Lower leg skin (tissue), 4 donors: Measurements from ENCODE around the gene MGLL. TPM values are rescaled to one million over a fixed set of nuclear protein-coding genes. Genes with fewer than 3 reads are reported as not detected.

ENCODE experiments used
- DNase-seq, 2 donors: peaks; one replicate each; pipeline ENCODE4 v3.0.0-alpha.2; 2019; ENCODE audit warnings: low spot score in 2 of 2
- H3K4me3 ChIP-seq: fragments of 200-600 bp; sonication (generic); 2 replicates; pipeline ENCODE4 v1.5.1; 2017; ENCODE audit warnings: mild to moderate bottlenecking, low read depth; ENCODE audit not compliant: poor library complexity, severe bottlenecking
- CTCF ChIP-seq, 3 donors: fragments of 450-650 bp; IDR thresholded peaks; one replicate each; pipeline ENCODE4 v1.5.1; 2016; ENCODE audit warnings: antibody characterized with exemption in 3 of 3, mild to moderate bottlenecking in 3 of 3, moderate library complexity in 2 of 3
- POLR2A ChIP-seq, 2 donors: fragments of 450-650 bp; IDR thresholded peaks; one replicate each; pipeline ENCODE4 v1.6.1; 2016 to 2017; ENCODE audit warnings: antibody characterized with exemption in 2 of 2, mild to moderate bottlenecking in 1 of 2, moderate library complexity in 1 of 2
- WGBS, 2 donors: methylation state at CpG; one replicate each; pipeline ENCODE4 v1.1.5; 2018; 5-methylcytosine and 5-hydroxymethylcytosine counted together
- intact Hi-C: fragments of 100-400 bp; cut with DNase I; formaldehyde crosslinking; loops from one replicate; pipeline ENCODE4 v1.15.0; 2023; ENCODE audit warnings: low total_unique reads
- total RNA-seq, 4 donors: library from RNA; depleted of rRNA; stranded (reverse); fragments of >200 nt; gene quantifications; one replicate each; pipeline ENCODE4 v1.1.0, GENCODE V29; 2016

The MGLL gene
- total RNA-seq, 4 donors from 2014 or later: 44.0 to 57.4 (median 48.0) TPM

- intact Hi-C loops: no loop called here
Measured at GRCh38 chr3:127715532-127715931, 106.8 kb downstream of the MGLL start.

GRCh38 chr3:127714866-127715265 is 107.4 kb downstream of the MGLL start:
- TF ChIP-seq CTCF (IDR thresholded peaks at IDR 0.05): no peak
- no peak for TF ChIP-seq POLR2A (IDR thresholded peaks at IDR 0.05)
- 89 to 98% methylated on average over 5 of the region's 5 CpGs for WGBS, 2 donors
- no peak overlapping the region for H3K4me3 ChIP-seq
- no peak for DNase-seq
- intact Hi-C loops: no loop called here

More at GRCh38 chr3:127715532-127715931, 106.8 kb downstream of the MGLL start:
- TF ChIP-seq CTCF (IDR thresholded peaks at IDR 0.05) (no peak), POLR2A (IDR thresholded peaks at IDR 0.05) (no peak)
- no peak for DNase-seq
- no peak overlapping the region for H3K4me3 ChIP-seq
- WGBS, 2 donors: 69 to 71% methylated on average over 8 of the region's 8 CpGs

GRCh38 chr3:127714125-127714571 is 108.2 kb downstream of the MGLL start:
- H3K4me3 ChIP-seq: no peak overlapping the region
- intact Hi-C loops: no loop called here
- WGBS, 2 donors: 66 to 69% methylated on average over 10 of the region's 10 CpGs
- TF ChIP-seq CTCF (IDR thresholded peaks at IDR 0.05): no peak
- no peak for TF ChIP-seq POLR2A (IDR thresholded peaks at IDR 0.05)
- DNase-seq: no peak

GRCh38 chr3:127712881-127713771 is 109.2 kb downstream of the MGLL start:
- TF ChIP-seq POLR2A (IDR thresholded peaks at IDR 0.05): no peak
- no peak for TF ChIP-seq CTCF (IDR thresholded peaks at IDR 0.05)
- intact Hi-C loops: no loop called here
- WGBS, 2 donors: 74 to 77% methylated on average over 9 of the region's 9 CpGs
- H3K4me3 ChIP-seq: no peak overlapping the region
- no peak for DNase-seq

GRCh38 chr3:127712461-127712860 is 109.9 kb downstream of the MGLL start:
- no peak overlapping the region for H3K4me3 ChIP-seq
- no peak for TF ChIP-seq POLR2A (IDR thresholded peaks at IDR 0.05)
- no peak for TF ChIP-seq CTCF (IDR thresholded peaks at IDR 0.05)
- intact Hi-C loops: no loop called here
- 85 to 86% methylated on average over 9 of the region's 9 CpGs for WGBS, 2 donors
- DNase-seq: no peak
